Measurements from ENCODE around the gene PLA2G5. TPM values are rescaled to one million over a fixed set of nuclear protein-coding genes. Genes with fewer than 3 reads are reported as not detected.

Gene PLA2G5
- total RNA-seq, 1 donor from 2014 or later: 65.6 TPM

DNA sequence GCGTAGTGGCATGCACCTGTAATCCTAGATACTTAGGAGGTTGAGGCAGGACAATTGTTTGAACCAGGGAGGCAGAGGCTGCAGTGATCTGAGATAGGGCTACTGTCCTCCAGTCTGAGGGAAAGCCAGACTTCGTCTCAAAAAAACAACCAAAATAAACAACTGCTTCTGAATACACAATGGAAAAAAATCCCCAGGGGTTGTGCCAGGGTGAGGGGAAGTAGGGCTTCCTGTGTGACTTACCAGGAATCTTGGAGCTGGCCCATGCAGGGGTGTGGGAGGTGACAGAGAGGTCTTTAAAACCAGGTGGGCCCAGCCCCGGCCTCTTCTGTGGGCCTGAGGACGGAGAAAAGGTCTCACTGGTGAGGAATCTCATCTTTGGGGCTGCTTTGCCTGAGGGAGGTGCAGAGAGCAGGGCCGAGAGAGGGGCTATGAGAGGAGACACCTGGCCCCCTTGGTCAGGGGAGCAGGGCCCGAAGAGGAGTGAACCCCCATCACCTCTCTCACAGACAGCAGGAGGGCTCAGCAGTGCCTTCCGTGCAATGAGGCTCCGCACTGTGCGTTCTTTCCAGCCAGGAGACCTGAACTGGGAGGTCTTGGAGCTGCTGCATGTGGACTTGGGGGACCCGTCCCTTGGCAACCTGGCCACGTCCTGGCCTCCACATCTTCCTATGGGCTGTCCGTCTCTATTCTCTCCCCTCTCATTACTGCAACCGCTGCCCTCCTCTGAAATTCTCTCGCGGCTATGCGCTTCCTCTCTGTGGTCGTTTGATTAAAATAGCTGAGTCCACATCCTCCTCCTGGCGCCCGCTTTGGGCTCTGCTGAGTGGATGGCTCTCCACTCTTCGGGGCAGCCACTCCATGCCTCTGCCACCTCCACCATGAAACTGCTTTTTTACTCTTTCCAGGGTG is 10.7 kb downstream of the PLA2G5 start:
- intact Hi-C loops (cut with DNase I): no loop called here
- no peak for ATAC-seq

DNA sequence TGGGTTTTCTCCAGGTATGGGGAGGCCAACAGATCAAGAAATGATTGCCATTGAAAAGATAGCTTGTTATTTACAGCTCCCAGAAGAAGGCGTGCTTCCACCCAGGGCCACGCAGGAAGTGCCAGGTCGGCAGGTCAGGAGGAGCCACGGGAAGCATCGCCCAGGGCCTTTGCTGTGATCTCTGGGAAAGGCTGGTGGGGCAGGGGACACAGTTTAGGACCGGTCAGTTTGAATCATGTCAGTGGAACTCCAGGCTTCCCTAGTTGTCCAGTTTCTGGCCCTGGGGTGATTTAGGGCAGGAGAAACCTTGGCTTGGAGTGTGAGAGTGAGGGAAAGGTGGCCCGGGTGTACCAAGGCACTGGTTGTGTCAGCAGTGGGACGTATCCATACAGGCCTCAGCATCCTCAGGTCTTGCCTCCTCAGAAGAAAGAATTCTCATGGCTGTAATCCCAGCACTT is 11.4 kb downstream of the PLA2G5 start:
- DNase-seq (ENCODE audit: missing footprints) (no peak), ATAC-seq (no peak)
- intact Hi-C loops (cut with DNase I): no loop called here

More for the DNA sequence above, 10.7 kb downstream of the PLA2G5 start:
- no peak for DNase-seq (ENCODE audit: missing footprints)

DNA sequence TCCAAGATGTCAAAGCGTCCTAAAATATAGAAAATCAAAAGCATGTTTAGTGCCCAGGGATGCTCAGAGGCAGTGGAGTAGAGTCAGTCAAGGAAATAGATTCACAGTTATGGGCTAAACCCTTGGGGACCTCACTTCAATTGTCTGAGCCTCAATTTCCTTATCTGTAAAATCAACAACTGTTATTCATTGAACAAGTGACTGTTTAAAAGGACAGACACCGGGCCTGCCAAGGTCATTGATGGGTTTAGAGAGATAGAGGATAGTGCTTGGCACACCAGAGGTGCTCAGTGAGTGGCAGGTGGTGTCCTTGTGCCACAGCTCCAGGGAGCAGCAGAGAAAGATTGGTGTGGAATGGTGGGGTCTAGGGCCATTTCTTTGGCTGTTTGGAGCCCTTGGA is 12.8 kb downstream of the PLA2G5 start:
- no peak for ATAC-seq
- intact Hi-C loops (cut with DNase I): no loop called here
- DNase-seq (ENCODE audit: missing footprints): no peak

DNA sequence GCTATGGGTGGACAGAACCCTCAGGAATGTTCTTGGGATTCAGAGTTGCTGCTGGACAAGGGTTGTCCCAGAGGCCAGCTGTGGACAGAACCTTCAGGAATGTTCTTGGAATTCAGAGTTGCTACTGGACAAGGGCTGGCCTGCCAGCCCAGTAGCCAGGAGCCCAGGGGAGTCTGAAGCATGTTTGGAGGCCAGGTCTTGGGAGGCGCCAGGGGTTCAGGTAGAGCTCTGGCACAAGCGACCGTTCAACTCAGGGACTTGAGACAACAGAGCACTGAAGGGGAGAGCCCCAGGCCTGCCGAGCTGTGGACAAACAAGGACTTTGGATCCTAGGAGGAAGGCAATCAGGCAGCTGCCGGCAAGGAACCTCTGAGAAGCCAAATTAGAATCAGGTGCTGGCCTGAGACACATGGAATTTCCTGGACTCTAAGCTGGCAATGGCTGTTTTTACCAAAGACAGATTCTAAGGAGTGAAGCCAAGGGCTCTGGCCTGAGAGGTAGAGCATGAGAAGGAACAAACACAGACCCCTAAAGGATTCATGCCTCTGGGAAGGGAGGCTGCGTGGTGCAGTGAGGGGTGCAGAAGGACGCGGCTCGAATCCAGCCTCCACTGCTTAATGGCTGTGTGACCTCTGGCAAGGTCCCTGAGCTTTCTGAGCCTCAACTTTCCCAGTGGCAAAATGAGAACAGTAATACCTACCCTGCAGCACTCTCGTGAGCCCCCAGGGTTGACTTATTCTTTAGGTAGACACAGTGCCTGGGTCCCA is 13.4 kb downstream of the PLA2G5 start:
- DNase-seq (ENCODE audit: missing footprints): no peak
- peak; percentile 65 for ATAC-seq
- intact Hi-C loops (cut with DNase I): no loop called here

DNA sequence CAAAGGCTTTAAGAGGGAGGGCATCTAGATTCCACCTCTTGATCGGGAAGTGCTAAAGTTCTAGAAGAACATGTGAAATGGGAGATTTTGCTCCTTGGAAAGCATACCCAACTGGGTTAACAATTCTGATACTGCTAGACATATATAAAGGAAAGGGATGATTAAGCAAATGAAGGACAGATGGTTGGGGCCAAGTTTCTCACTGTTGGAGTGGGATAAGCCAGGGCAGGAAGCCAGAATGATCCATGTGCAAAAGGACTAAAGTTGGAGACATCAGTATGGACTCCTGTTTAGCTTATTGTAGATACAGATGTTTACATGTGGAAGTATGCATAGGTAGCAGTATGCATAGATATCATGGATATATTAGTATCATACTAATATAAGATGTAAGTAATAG is 16.8 kb downstream of the PLA2G5 start:
- DNase-seq (ENCODE audit: missing footprints) (no peak), ATAC-seq (no peak)
- intact Hi-C loops (cut with DNase I): no loop called here

DNA sequence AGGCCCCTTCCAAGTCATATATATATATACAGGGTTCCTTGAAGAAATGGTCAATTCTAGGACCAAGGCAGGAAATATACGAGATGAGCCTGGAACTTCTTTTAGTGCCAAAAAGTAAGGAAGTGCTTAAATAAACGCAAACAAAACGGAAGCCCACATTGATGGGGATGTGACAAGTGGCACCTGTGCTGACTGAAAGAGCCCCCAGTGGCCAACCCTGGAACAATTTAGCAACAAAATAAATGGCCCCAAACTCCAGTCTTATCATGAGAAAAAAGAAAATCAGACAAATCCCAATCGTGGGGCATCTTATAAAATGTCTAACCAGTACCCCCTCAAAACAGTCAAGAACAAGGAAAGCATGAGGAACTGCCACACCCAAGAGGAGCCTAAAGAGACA is 17.7 kb downstream of the PLA2G5 start:
- DNase-seq (ENCODE audit: missing footprints) (no peak), ATAC-seq (no peak)
- intact Hi-C loops (cut with DNase I): no loop called here

DNA sequence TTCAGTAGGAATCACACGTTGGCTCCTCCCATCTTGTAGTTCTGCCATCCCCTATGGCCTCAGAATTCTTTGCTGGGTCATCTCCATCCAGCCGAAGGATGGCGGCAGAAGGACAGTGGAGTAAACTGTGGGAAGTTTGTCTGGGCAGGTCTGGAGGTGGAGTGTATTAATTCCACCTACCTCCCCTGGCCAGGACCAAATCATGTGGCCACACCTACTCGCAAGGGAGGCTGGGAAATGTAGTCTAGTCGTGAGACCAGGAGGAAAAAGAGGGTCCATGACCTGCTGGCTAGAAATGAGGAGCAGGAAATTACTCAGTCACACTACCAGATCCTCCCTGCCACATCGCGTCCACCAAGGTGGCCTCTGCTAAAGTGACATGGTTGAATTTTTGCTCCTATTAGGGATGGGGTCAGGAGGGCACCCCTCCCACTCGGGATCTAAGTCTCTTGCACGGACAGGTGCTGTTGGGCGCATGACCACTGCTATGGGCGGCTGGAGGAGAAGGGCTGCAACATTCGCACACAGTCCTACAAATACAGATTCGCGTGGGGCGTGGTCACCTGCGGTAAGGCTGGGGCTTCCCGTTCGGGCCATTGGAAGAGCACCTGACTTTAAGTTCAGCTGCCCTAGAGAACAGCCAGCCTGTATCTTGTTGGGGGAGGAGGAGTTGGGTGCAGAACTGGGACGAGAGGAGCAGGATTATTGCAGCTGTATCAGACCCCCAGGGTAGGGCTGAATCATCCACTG is 19.5 kb downstream of the PLA2G5 start:
- no peak for ATAC-seq
- no peak for DNase-seq (ENCODE audit: missing footprints)
- intact Hi-C loops (cut with DNase I): loop anchor here (5.0 kb wide), 1 partner anchor 112 kb away; the partner anchor contains the start of gene PLA2G2A

DNA sequence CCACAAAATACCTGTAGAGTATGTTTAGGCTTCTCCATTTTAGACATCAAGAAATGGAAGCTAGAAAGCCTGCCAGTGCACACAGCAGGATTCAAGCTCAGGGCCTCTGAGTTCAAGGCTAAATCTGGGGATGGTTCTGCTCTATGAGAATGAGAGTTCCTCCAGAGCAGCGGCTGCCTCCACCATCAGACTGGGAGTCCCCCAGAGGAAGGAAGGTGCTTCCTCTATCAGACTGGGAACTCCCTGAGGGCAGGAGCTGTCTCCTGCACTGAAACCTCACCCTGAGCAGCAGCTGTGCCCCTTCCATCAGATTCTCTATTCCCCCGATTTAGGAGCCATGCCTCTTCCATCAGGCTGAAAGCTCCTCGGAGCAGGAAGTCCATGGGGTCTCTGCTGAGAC is 20.1 kb downstream of the PLA2G5 start:
- intact Hi-C loops (cut with DNase I): loop anchor here (5.0 kb wide), 1 partner anchor 113 kb away; the partner anchor contains the start of gene PLA2G2A

DNA sequence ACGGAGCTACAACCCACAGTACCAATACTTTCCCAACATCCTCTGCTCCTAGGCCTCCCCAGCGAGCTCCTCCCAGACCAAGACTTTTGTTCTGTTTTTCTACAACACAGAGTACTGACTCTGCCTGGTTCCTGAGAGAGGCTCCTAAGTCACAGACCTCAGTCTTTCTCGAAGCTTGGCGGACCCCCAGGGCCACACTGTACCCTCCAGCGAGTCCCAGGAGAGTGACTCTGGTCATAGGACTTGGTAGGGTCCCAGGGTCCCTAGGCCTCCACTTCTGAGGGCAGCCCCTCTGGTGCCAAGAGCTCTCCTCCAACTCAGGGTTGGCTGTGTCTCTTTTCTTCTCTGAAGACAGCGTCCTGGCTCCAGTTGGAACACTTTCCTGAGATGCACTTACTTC is 20.6 kb downstream of the PLA2G5 start:
- ATAC-seq: no peak
- no peak for DNase-seq (ENCODE audit: missing footprints)
- intact Hi-C loops (cut with DNase I): loop anchor here (5.0 kb wide), 1 partner anchor 113 kb away; the partner anchor contains the start of gene PLA2G2A

More for the DNA sequence above, 20.1 kb downstream of the PLA2G5 start:
- DNase-seq (ENCODE audit: missing footprints) (no peak), ATAC-seq (no peak)

DNA sequence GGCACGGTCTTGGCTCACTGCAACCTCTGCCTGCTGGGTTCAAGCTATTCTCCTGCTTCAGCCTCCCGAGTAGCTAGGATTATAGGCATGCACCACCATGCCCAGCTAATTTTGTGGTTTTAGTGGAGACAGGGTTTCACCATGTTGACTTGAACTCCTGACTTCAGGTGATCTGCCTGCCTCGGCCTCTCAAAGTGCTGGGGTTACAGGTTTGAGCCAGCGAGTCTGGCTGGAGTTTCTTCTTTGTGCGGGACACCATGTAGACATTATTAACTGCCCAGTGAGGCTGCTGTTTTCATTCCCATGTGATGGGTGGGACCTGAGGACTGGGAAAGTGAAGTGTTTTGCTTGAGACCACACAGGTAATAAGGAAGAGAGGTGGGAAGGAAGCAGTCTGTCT is 23.3 kb downstream of the PLA2G5 start:
- DNase-seq (ENCODE audit: missing footprints) (no peak), ATAC-seq (no peak)
- intact Hi-C loops (cut with DNase I): loop anchor here (5.0 kb wide), 1 partner anchor 116 kb away; the partner anchor contains the start of gene PLA2G2A

DNA sequence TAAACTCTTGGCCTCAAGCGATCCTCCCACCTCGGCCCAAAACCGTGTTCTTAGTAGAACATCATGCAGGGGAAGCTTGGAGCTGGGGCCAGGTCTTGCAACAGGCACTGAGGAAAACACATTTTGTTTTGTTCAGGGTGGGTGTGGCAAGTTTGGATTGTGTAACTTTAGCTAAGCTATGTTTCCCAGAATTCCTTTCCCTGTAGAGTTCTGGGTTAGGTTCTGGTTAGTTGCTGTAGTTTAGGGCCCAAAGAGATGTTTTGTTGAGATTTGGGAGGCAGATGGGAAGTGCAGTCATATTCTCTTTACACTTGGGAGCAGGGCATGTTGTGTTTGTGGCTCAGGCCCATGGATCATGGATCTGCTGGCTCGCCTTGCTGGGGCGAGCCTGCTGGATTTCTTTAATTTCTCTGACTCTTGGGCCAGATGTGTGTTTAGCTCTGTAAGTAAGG is 24.0 kb downstream of the PLA2G5 start:
- peak; percentile 82 for ATAC-seq
- intact Hi-C loops (cut with DNase I): loop anchor here (2.0 to 5.0 kb wide), 2 partner anchors 65 to 117 kb away; partner anchors contain the start of gene PLA2G2A
- peak; percentile 86 for DNase-seq (ENCODE audit: missing footprints)

DNA sequence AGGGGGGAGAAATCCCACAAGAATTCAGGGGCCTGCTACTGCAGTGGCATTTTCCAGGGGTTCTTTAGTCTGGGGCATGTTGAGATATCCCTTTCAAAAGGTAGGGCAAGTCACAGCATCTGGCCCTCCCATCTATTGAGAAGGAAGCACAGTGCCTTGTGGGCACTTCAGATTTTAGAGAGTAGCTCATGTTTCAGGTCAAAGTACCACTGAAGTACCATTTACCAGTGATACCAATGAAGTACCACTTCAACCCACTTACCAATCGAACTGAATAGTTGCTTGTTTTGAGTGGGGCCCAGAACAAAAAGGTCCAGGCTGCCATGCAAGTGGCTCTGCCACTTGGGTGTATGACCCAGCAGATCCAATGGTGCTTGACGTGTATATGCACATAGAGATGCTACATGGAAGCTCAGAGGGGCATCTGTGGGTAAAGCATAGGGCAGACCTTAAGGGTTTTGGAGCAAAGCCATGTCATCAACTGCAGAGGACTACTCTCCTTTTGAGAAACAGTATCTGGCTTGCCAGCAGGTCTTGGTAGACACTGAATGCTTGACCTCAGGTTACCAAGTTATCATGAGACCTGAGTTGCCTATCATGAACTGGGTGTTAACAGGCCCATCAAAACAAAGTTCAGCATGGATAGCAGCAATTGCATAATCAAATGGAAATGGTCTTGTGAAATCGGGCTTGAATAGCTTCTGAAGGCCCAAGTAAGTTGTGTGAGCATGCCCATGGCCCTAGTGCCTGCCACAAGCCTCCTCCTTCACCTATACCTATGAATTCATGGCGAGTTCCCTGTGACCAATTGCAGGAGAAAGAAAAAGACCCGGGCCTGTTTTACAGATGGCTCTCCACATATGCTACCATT is 25.8 kb downstream of the PLA2G5 start:
- ATAC-seq: peak; percentile 5
- intact Hi-C loops (cut with DNase I): loop anchor here (2.0 kb wide), 1 partner anchor 67 kb away; no protein-coding TSS in a partner anchor
- DNase-seq (ENCODE audit: missing footprints): no peak

DNA sequence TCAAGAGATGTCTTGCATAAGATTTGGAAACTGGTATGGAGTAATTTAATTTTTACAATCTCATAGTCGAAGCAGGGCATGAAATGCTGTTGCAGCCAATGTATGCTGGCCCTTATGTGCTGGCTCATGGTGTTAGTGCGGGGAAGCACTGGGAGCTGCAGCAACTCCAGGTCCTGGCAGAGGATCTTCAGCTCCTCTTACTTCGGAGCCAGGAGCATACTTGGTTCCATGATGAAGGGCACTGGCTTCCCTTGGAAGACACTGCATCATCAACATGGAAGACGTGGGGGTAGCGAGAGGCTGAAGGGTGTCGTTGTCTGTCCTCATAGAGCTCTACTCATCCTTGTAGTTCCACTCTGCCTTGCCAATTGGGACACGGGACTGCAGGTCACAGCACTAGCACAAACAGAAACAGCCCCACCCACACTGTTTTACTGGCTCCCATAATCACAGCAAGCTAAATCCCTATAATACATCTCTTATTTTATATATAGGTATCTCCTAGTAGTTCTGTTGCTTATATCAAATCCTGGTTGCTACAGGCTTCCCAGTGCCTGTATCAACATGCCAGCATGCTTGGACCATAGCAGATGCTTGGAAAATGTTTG is 26.9 kb downstream of the PLA2G5 start:
- no peak for DNase-seq (ENCODE audit: missing footprints)
- ATAC-seq: no peak
- intact Hi-C loops (cut with DNase I): no loop called here

DNA sequence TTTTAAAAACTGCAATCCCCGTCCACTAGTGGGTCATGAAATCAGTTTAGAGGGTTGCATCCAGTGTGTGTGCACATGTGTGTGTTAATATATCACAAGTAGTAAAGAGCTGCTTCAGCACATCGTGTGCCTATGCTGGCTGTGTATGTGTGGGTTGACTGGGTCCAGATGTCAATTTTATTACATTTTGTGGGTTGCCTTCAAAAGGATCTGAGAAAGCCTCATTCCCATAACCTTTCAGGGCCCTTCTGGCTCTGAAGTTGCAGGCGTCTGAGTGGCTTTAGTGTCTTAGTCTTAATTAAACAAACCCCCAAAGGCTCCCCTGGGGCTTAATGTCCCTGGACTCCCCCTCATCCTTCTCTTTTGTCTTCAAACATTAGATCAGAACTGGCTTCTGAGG is 29.5 kb downstream of the PLA2G5 start:
- intact Hi-C loops (cut with DNase I): no loop called here
- DNase-seq (ENCODE audit: missing footprints) (no peak), ATAC-seq (no peak)

DNA sequence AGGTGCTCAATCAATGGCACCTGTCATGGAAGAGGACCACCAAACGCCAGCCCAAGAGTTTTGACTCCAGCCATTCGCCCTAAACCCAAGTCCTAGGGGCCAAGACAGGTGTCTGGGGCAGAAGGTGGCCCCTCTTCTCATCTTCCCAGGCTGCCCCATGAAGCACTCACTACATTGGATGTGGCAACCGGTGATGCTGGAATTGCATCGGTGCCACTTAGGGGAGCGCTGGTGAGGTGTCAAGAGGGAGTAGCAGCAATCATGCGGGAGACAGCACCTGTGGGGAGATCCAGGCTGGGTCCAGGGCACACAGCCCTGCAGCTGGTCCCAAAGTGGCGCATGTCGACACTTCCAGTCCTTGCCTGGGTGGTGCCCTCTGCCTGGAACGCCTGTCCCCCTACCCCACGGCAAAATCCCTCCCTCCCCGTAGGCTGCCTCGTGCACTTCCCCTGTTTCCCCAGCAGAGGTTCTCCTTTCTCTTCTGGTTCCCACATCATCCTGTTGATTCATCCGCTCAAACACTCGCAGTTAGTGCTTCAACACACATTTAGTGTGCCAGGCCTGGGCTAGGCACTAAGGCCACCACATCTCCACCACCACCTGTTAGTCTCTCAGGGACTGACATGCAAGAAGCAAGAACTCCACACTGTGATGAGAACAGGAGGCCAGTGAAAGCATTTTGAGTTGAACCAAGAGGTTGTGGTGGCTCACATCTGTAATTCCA is 30.8 kb downstream of the PLA2G5 start:
- intact Hi-C loops (cut with DNase I): loop anchor here (1.0 to 5.0 kb wide), 3 partner anchors 52 to 182 kb away; no protein-coding TSS in a partner anchor
- no peak for DNase-seq (ENCODE audit: missing footprints)
- ATAC-seq: peak; percentile 80

DNA sequence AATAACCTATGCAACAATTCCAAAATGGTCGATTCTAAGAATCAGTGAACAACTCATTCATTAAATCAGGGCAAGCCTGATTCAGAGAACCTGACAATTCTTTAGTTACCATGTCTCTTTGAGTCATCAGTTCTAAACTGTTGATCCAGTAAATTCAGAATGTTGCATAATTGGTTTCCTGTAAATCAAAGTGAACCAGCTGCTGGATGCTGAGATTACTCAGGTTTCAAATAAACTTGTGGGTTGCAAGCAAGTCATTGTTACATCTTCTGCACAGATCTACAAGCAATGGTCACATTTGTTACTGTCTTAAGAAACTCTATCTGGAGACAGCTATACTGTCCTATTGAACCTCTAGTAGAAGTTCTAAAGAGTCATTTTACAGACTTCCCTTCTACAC is 32.9 kb downstream of the PLA2G5 start:
- ATAC-seq: no peak
- no peak for DNase-seq (ENCODE audit: missing footprints)
- intact Hi-C loops (cut with DNase I): loop anchor here (5.0 kb wide), 1 partner anchor 94 kb away; no protein-coding TSS in a partner anchor

DNA sequence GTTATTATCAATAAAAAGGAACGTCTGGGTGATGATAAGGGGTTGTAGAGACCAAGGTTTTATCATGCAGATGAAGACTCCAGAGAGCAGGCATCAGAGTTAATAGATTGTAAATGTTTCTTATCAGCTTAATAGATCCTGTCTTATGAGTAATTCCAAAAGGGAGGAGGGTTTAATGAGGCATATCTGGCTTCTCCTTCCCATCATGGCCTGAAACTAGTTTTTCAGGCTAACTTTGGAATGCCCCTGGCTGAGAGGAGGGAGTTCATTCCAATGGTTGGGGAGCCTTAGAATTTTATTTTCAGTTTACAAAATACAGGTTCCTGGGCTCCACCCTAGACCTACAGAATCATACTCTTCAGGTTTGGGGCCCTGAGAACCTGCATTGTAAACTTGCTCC is 35.9 kb downstream of the PLA2G5 start:
- DNase-seq (ENCODE audit: missing footprints) (no peak), ATAC-seq (no peak)
- intact Hi-C loops (cut with DNase I): no loop called here

All from Right ventricle myocardium inferior (tissue), 1 donor.